Uterus (tissue), 2 donors: Measurements from ENCODE around the gene SAA4.

Experiments
- POLR2A ChIP-seq, 2 donors: fragments of 450-650 bp; IDR thresholded peaks; one replicate each; pipeline ENCODE4 v1.6.1; 2016; ENCODE audit warnings: antibody characterized with exemption in 2 of 2, mild to moderate bottlenecking in 1 of 2, moderate library complexity in 1 of 2
- TF ChIP-seq, protein P1 (sequence below), 4 experiments: fragments of 200-600 bp in 2 of 4; fragments of 450-650 bp in 2 of 4; sonication (generic) in 2 of 4; IDR thresholded peaks; one replicate each; pipeline ENCODE4 v1.5.1; 2016 to 2019; ENCODE audit warnings: antibody characterized with exemption in 4 of 4, mild to moderate bottlenecking in 2 of 4, moderate library complexity in 1 of 4

DNA sequence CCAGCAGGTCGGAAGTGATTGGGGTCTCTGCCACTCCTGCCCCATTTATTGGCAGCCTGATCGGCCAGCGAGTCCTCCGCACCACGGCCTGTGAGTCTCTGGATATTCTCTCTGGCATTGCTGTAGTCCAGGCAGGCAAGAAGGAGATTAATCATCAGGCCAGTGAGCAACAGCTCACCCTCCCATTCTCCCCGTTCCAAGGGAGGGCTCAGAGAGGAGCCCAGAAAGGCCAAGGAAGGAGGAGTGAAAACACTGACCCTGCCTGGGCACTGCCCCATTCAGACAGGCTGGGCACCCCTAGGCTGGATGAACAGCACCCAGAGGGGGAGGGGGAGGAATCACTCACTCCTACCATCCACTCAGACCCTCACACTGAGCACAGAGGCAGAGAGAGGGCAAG, 8.8 kb upstream of the SAA4 start:
- TF ChIP-seq, protein P1, sequence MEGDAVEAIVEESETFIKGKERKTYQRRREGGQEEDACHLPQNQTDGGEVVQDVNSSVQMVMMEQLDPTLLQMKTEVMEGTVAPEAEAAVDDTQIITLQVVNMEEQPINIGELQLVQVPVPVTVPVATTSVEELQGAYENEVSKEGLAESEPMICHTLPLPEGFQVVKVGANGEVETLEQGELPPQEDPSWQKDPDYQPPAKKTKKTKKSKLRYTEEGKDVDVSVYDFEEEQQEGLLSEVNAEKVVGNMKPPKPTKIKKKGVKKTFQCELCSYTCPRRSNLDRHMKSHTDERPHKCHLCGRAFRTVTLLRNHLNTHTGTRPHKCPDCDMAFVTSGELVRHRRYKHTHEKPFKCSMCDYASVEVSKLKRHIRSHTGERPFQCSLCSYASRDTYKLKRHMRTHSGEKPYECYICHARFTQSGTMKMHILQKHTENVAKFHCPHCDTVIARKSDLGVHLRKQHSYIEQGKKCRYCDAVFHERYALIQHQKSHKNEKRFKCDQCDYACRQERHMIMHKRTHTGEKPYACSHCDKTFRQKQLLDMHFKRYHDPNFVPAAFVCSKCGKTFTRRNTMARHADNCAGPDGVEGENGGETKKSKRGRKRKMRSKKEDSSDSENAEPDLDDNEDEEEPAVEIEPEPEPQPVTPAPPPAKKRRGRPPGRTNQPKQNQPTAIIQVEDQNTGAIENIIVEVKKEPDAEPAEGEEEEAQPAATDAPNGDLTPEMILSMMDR (IDR thresholded peaks at IDR 0.05): no peak
- TF ChIP-seq POLR2A (IDR thresholded peaks at IDR 0.05): no peak
